COR-L47 (cell line): ENCODE results near the gene ELANE.
A peak's percentile ranks its signal among the peaks of the same experiment; 100 is the strongest.
"Not testable (repeated sequence)": the region's sequence is repeated elsewhere in the genome, so short reads cannot be mapped to it uniquely, and the experiment has no call there.

Source experiments
- DNase-seq: peaks from one replicate; lab custom pipeline; 2025; lab: John Stamatoyannopoulos, UW

Gene ELANE

DNA sequence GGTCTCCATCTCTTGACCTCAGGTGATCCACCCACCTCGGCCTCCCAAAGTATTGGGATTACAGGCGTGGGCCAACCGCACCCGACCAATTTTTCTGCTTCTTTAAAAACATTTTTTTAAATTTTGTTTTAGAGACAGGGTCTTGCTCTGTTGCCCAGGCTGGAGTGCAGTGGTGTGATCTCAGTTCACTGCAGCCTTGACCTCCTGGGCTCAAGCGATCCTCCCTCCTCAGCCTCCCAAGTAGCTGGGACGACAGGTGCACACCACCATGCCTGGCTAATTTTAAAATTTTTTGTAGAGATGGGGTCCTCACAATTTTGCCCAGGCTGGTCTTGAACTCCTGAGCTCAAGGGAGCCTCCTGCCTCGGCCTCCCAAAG is 9.3 kb upstream of the ELANE start:
- DNase-seq = not testable (repeated sequence)

DNA sequence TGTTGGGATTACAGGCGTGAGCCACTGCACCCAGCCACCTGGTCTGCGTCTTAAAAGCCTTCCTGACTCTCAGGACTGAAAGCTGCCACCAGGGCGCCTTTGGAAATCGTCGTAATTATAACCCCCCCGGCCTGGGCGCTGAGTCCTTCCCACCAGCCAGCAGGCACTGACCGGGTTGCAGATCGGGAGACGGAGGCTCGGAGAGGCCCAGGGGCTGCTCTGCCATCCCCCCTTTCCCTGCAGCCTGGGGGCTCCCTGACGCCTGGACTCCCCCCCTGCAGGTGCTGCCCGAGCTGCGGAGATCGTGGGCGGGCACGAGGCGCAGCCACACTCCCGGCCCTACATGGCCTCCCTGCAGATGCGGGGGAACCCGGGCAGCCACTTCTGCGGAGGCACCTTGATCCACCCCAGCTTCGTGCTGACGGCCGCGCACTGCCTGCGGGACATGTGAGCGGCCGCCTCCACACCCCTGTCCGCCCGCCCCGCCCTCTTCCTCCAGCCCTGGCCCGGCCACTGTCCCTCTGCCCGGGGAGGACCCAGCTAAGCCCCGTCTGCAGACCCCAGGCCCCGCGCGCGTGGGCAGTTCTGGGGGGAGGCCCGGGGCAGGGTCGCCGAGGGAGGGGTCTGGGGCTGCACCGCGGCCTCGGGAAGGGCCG is 8.8 kb upstream of the ELANE start:
- peak; percentile 23 for DNase-seq

DNA sequence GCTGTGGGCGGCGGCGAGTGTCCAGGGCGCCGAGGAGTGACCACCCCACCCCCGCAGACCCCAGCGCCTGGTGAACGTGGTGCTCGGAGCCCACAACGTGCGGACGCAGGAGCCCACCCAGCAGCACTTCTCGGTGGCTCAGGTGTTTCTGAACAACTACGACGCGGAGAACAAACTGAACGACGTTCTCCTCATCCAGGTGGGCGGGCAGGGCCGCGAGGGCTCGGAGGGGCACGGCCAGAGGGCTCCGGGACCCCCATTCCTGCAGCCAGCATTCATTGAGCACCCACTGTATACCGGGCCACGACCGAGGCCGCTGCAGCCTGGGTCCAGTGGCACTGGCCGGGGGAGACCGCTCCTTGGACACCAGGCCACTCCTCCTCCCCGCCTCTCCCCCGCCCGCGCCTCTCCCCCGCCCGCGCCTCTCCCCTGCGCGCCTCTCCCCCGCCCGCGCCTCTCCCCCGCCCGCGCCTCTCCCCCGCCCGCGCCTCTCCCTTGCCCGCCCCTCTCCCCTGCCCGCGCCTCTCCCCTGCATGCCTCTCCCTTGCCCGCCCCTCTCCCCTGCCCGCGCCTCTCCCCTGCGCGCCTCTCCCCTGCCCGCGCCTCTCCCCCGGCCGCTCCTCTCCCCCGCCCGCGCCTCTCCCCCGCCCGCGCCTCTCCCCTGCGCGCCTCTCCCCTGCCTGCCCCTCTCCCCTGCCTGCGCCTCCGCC is 8.1 kb upstream of the ELANE start:
- no peak for DNase-seq

DNA sequence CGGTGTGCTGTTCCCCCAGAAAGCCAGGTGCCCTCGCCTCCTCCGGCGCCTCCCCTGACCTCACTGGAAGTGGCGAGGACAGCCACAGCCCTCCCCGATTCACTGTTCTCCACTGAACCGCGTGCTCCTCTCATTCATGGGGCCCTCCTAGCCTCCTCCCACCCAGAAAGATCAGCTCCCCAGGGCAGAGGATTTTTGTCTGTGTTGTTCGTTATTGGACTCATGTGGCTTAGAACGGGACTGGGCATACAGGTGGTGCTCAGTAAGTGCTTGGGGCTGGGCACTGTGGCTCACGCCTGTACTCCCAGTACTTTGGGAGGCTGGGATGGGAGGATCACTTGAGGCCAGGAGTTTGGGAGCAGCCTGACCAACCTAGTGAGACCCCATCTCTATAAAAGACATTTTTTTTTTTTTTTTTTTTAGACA is 7.5 kb upstream of the ELANE start:
- no peak for DNase-seq

DNA sequence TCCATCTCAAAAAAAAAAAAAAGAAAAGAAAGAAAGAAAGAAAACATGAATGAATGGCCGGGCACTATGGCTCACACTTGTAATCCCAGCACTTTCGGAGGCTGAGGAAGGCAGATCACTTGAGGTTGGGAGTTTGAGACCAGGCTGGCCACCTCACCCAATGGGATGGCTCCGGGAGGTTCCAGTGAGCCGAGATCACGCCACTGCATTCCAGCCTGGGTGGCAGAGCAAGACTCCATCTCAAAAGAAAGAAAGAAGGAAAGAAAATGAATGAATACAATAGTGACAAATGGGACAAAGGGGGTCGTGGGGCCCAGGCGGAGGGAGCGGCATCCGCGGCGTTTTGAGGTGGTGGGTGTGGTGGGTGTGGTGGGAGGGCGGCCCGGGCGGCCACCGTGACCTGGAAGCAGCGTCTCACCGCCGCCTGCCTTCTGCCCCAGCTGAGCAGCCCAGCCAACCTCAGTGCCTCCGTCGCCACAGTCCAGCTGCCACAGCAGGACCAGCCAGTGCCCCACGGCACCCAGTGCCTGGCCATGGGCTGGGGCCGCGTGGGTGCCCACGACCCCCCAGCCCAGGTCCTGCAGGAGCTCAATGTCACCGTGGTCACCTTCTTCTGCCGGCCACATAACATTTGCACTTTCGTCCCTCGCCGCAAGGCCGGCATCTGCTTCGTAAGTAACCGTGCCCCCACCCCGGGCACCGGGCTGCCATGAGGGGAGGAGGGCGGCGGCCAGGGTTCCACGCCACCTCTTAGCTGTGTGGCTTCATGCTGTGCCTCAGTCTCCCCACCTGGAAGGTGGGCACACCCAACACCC is 6.2 kb upstream of the ELANE start:
- no peak for DNase-seq

DNA sequence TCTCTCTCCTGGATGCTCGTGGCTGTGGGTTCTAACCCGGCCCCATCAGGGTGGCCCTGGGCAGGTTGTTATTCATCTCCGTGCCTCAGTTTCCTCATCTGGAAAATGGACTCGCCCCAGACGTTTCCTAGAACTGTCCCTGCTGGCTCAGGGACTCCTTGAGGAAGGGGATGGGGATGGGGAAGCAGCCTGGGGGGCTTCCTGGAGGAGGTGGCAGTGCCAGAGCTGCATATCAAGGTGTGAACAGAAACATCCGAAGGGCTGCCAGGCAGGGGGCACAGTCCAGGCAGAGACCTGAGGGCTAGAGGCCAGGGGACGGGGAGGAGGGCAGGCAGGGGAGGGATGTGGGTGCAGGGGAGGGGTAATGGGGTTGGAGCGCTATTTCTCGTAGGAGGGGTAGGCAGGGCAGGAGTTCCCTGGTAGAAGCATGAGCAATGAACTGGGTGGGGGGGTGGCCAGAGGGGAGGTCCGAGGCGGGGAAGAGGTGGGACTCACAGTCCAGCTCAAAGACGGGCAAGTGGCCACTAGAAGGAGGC is 3.6 kb upstream of the ELANE start:
- no peak for DNase-seq

DNA sequence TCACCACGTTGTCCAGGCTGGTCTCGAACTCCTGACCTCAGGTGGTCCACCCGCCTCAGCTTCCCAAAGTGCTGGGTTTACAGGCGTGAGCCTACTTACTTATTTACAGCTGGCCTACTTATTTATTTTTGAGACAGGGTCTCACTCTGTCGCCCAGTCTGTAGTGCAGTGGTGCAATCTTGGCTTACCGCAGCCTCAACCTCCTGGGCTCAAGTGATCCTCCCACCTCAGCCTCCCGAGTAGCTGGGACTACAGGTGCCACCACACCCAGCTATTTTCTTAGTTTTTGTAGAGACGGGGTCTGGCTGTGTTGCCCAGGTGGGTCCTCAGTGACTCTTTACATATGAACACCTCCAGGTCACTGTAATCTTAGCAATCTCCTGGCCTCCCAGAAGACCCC is 2.9 kb upstream of the ELANE start:
- not testable (repeated sequence) for DNase-seq

DNA sequence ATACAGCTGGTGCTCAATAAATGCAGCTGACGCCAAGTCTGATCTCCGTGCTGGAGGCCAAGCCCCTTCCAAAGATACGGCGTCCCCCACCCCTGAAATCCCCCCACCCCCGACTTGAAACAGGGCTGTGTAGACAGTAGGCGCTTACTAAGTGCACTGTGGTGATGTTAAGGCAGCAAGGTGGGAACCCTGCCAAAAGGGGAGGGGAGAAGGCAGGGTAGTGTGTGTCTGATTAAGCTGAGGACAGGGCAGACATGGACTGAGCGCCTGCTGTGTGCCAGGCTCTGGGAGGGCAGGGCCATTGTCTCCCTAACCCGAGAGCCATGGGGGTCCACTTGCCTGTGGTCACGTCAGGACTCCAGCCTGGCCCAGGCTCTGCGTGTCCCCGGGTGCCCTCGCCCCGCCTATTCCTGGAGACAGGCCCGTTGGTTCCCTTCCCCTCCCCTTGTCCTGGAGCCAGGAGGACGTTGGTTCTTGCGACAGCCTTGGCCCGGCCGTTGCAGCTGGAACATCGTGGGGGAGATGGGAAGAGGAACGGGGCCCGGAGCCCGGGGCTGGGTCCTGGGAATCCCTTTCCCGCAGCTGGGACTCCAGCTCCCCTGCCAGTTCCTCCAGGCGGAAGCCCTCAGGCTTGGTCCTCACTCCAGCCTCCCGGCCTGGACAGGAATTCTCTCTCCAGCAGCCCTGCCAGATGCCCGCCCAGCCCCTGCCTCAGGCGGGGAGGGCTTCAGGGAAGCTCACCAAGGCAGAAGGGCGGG is 1.7 kb upstream of the ELANE start:
- DNase-seq = peak; percentile 44

DNA sequence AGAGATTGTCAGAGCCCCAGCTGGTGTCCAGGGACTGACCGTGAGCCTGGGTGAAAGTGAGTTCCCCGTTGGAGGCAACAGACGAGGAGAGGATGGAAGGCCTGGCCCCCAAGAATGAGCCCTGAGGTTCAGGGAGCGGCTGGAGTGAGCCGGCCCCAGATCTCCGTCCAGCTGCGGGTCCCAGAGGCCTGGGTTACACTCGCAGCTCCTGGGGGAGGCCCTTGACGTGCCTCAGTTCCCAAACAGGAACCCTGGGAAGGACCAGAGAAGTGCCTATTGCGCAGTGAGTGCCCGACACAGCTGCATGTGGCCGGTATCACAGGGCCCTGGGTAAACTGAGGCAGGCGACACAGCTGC is 1.1 kb upstream of the ELANE start:
- DNase-seq = no peak

DNA sequence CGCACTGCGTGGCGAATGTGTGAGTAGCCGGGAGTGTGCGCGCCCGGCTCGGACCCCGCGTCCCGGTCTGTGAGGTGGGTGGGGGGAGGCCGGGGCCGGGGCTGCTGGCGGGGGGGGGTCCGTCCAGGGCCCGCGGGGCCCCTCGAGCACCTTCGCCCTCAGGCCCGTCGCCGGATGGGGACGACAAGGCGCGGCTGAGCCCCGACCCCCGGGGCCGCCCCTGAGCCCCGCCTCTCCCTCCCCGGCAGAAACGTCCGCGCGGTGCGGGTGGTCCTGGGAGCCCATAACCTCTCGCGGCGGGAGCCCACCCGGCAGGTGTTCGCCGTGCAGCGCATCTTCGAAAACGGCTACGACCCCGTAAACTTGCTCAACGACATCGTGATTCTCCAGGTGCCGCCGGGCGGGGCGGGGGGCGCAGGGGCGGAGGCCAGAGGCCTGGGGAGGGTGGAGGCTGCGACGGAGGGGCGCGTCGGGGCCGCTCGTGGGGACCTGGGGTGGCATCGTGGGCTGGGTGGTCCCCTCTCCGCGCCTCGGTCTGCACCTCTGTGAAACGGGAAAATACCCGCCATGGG is 997 bp downstream of the ELANE start:
- DNase-seq = no peak

DNA sequence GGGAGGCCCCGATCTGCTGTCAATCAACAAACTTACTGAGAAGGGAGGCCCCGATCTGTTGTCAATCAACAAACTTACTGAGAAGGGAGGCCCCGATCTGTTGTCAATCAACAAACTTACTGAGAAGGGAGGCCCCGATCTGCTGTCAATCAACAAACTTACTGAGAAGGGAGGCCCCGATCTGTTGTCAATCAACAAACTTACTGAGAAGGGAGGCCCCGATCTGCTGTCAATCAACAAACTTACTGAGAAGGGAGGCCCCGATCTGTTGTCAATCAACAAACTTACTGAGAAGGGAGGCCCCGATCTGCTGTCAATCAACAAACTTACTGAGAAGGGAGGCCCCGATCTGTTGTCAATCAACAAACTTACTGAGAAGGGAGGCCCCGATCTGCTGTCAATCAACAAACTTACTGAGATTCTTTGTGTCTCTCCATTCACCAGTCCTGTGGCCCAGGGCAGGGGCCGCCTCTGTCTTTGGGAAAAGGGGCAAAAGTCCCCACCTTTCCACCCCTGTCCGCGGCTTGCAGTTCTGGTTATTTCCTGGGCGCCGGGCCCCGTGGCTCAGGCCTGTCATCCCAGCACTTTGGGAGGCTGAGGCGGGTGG is 1.6 kb downstream of the ELANE start:
- not testable (repeated sequence) for DNase-seq

DNA sequence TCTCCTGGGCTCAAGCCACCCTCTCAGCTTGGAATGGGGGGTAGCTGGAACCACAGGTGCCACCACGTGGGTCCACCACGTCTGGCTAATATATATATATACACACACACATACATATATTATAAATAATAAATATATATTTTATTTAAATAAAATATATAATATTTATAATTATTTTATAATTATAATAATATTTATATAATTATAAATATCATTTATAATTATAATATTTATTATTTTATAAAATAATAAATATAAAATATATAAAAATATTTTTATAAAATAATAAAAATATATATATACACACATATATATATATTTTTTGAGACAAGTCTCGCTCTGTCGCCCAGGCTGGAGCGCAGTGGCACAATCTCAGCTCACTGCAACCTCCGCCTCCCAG is 2.4 kb downstream of the ELANE start:
- DNase-seq = no peak

DNA sequence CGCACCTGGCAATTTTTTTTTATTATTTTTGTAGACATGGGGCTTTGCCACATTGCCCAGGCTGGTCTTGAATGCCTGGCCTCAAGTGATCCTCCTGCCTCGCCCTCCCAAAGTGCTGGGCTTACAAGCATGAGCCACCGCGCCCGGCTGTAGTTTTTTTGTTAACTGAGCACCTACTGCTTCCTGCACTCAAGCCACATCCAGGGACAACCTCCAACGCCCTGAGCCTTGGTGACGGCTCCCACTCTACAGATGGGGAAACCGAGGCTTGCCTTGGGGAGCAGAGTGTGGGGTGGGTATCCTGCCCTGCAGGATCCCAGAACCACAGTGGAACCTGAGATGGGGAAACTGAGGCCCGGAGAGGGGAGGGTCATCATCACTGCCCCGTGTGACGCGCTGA is 3.0 kb downstream of the ELANE start:
- no peak for DNase-seq

DNA sequence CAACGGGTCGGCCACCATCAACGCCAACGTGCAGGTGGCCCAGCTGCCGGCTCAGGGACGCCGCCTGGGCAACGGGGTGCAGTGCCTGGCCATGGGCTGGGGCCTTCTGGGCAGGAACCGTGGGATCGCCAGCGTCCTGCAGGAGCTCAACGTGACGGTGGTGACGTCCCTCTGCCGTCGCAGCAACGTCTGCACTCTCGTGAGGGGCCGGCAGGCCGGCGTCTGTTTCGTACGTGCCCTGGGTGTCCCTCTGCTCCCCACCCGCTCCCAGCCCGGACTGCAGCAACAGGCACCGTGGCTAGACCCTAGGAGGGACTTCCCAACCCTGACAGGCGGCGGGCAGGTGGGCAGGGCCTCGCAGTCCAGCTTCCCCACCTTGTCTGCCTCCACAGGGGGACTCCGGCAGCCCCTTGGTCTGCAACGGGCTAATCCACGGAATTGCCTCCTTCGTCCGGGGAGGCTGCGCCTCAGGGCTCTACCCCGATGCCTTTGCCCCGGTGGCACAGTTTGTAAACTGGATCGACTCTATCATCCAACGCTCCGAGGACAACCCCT is 3.5 kb downstream of the ELANE start:
- DNase-seq = no peak

DNA sequence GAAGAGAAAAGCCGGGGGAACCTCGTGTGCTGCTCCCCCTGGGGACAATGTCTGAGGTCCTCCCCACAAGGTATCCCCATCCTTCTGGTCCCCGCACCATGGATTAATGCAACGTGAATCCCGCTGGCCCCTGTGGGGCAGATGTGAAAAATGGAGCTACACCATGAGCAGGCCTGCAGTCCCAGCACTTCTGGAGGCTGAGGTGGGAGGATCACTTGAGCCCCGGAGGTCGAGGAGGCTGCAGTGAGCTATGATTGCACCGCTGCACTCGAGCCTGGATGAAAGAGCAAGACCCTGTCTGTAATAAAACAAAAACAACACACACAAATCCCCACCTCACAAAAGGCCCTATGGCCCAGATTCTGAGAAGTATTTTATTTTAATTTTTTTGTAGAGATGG is 6.2 kb downstream of the ELANE start:
- no peak for DNase-seq

DNA sequence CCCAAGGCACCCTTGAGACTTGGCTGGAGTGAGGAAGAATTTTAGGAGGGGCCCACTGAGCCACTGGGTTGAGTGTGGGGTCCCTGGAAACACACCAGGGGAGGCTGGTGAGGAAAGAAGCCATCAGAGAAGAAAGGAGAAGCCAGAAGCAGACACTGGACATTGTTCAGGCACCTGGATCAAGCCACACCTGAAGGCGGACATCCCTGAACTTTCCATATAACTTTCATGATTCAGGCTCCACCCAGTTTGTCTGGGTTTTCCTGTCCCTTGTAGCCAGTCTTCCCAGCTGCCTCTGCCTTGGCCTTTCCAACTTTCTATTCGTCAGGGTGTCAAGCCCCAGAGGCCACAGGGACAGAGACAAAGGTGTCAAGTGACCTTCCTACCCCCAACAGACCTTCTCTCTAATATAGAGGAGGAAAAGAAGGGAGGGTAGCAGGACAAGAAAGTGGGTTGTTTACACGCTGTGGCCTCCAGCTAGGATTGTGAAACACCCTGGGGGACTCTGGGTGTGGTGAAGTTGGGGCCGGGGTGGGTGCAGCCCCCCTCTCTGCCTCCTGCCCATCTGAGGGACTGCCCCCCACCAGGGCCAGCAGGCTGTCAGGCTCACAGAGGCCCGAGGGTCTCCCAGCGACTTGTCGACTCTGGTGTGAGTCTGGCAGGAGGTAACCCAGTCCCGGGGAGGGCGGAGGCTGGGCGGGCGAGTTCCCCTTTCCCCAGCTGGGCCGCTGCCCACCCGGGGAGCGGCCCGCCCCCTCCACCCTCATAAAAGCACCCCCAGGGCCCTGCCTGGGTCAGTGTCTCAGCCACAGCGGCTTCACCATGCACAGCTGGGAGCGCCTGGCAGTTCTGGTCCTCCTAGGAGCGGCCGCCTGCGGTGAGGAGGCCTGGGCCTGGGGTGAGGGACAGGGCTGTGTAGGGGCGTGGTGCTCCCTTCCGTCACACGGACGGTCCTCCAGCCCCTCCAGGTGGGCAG is 7.1 kb downstream of the ELANE start, which contains the start of gene CFD:
Gene CFD, plus strand, starts transcription at position 797 of the 976 bp plus-strand sequence. Its CDS starts 26 bp downstream, at position 823.
- DNase-seq = no peak

DNA sequence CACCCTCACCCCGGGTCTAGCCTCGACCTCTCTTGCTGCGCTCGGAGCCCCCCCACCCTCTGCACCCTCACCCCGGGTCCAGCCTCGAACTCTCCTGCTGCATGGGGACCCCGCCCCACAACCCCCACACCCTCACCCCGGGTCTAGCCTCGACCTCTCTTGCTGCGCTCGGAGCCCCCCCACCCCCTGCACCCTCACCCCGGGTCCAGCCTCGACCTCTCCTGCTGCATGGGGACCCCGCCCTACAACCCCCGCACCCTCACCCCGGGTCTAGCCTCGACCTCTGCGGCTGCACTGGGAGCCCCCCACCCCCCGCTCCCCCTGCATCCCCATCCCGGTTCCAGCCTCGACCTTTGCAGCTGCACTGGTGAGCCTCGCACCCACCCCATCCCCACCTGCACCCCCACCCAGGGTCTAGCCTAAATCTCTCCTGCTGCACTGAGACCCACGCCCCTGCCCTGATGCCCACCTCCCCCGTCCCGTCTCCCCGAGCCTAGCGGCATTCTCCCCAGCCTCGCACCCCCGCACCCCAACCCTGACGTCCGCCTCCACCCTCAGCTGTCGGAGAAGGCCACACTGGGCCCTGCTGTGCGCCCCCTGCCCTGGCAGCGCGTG is 9.1 kb downstream of the ELANE start:
- no peak for DNase-seq

DNA sequence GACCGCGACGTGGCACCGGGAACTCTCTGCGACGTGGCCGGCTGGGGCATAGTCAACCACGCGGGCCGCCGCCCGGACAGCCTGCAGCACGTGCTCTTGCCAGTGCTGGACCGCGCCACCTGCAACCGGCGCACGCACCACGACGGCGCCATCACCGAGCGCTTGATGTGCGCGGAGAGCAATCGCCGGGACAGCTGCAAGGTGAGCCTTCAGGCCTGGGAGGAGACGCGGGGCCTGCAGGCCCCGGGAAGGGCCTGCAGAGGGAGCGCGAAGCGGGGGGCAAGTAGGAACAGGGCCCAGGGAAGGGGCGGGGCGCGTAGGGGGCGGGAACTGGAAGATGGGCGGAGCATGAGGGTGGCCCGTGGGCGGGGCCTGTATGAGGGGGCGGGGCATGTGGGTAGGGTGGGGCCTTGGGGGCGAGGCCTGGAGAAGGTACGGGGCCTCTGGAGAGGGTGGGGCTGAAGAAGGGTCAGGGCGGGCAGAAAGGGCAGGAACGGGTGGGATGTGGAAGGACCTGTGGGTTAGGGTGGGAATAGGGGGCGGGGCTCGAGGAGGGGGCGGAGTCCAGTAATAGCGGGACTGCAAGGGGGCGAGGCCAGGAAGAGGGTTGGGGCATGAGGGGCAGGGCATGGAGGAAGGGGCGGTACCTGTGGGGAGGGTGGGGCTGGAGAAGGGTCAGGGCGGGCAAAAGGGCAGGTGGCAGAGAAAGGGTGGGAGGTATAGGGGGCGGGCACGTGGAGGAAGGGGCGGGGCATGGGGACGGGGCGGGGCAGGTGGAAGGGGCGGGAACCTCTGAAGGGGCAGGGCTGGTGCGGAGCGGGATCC is 9.9 kb downstream of the ELANE start:
- DNase-seq = no peak
